ENCODE data around the gene EVI2B. TPM values are rescaled to one million over a fixed set of nuclear protein-coding genes. Genes with fewer than 3 reads are reported as not detected.

The EVI2B gene
- total and polyA plus RNA-seq, 2 donors from 2014 or later = 2.0 to 16.5 TPM

DNA sequence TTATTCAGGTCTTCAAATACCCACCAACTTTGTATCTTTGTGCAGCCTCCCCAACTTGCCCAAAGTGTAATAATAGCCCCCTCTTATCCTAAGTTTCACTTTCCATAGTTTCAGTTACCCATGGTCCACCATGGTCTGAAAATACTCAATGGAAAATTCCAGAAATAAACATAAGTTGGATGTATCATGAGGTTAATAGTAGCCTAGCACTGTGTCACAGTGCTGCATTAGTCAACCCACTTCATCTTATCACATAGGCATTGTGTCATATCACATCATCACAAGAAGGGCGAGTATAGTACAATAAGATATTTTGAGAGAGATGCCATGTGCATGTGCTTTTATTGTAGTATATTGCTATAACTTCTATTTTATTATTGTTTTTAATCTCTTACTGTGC is 38.7 kb downstream of the EVI2B start:
- DNase-seq = no peak
- no peak overlapping the region for H3K4me3 ChIP-seq (ENCODE audit: low read length in 3 of 3)
- H3K27ac ChIP-seq (ENCODE audit: low read depth in 2 of 2, low read length in 2 of 2) = no peak overlapping the region
- no peaks in the 10 kb centered on the region for H3K9me3 ChIP-seq (ENCODE audit: control insufficient read depth in 2 of 3, insufficient read depth in 1 of 3, low read length in 3 of 3)
- H3K27me3 ChIP-seq (ENCODE audit: control insufficient read depth, insufficient read depth, low read length) = no peaks in the 10 kb centered on the region
- FAIRE-seq = no peak
- H3K4me1 ChIP-seq (ENCODE audit: control insufficient read depth in 2 of 3, insufficient read depth in 2 of 3, low read depth in 1 of 3, low read length in 3 of 3) = no peaks in the 10 kb centered on the region
- peaks cover 5 to 12% (median 5%) of the 10 kb centered on the region in 3 donors for H3K36me3 ChIP-seq (ENCODE audit: control insufficient read depth in 2 of 3, insufficient read depth in 3 of 3, low read length in 3 of 3)
- no peak overlapping the region for H3K9ac ChIP-seq (ENCODE audit: low read length in 3 of 3)
- intact Hi-C loops (cut with DNase I) = no loop called here
- no peak for TF ChIP-seq CTCF (IDR thresholded peaks at IDR 0.05; ENCODE audit: borderline replicate concordance, extremely low read depth, insufficient read depth)

DNA sequence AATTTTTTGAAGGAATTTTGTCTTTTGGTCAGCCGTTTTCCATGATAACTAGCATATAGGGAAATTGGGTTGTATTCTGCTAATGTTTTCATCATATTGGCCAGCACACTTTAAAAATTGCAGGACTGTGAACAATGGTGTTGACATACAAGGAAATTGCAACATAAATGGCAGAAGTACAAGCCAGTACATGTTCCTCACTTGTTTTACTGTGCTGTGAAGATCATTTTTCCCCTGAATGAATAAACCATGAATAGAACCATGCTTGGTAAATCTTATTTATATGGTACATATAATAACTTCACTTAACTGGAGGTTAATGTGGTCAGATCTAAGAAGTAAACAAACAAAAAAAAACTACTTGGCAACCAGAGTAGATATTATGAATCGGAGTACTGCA is 39.6 kb downstream of the EVI2B start:
- intact Hi-C loops (cut with DNase I) = no loop called here
- H3K9ac ChIP-seq (ENCODE audit: low read length in 3 of 3) = no peak overlapping the region
- no peak for DNase-seq
- no peak for FAIRE-seq
- H3K27me3 ChIP-seq (ENCODE audit: control insufficient read depth, insufficient read depth, low read length) = no peaks in the 10 kb centered on the region
- H3K27ac ChIP-seq (ENCODE audit: low read depth in 2 of 2, low read length in 2 of 2) = no peak overlapping the region
- TF ChIP-seq CTCF (IDR thresholded peaks at IDR 0.05; ENCODE audit: borderline replicate concordance, extremely low read depth, insufficient read depth) = no peak
- no peak overlapping the region for H3K4me3 ChIP-seq (ENCODE audit: low read length in 3 of 3)
- peaks cover 5 to 12% (median 5%) of the 10 kb centered on the region in 3 donors for H3K36me3 ChIP-seq (ENCODE audit: control insufficient read depth in 2 of 3, insufficient read depth in 3 of 3, low read length in 3 of 3)
- H3K4me1 ChIP-seq (ENCODE audit: control insufficient read depth in 2 of 3, insufficient read depth in 2 of 3, low read depth in 1 of 3, low read length in 3 of 3) = peaks cover 0 to 3% (median 2%) of the 10 kb centered on the region in 3 donors
- H3K9me3 ChIP-seq (ENCODE audit: control insufficient read depth in 2 of 3, insufficient read depth in 1 of 3, low read length in 3 of 3) = no peaks in the 10 kb centered on the region

DNA sequence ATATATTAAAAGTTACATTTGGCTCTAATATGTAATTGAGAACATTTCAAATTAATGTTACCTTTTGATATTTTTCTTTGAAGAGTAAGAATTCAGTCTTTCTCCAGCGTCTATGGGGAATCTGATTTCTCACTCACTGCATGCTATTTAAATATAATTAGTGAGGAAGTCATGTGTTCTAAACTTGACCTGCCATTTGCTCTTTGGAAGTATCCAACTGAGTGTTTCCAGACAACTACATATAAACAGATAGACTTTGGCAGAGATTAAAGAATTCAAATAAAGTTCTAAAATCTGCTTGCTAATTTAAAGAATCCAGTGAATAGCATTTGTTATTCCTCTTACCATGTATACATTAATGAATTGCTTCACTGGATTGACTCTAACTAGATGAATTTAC is 40.3 kb downstream of the EVI2B start:
- no peak for TF ChIP-seq CTCF (IDR thresholded peaks at IDR 0.05; ENCODE audit: borderline replicate concordance, extremely low read depth, insufficient read depth)
- peaks cover 0 to 7% (median 5%) of the 10 kb centered on the region in 3 donors for H3K4me1 ChIP-seq (ENCODE audit: control insufficient read depth in 2 of 3, insufficient read depth in 2 of 3, low read depth in 1 of 3, low read length in 3 of 3)
- peaks cover 5 to 12% (median 5%) of the 10 kb centered on the region in 3 donors for H3K36me3 ChIP-seq (ENCODE audit: control insufficient read depth in 2 of 3, insufficient read depth in 3 of 3, low read length in 3 of 3)
- no peaks in the 10 kb centered on the region for H3K27me3 ChIP-seq (ENCODE audit: control insufficient read depth, insufficient read depth, low read length)
- DNase-seq (no peak), FAIRE-seq (no peak)
- H3K9me3 ChIP-seq (ENCODE audit: control insufficient read depth in 2 of 3, insufficient read depth in 1 of 3, low read length in 3 of 3) = no peaks in the 10 kb centered on the region
- no peak overlapping the region for H3K4me3 ChIP-seq (ENCODE audit: low read length in 3 of 3)
- intact Hi-C loops (cut with DNase I) = no loop called here
- no peak overlapping the region for H3K27ac ChIP-seq (ENCODE audit: low read depth in 2 of 2, low read length in 2 of 2)
- no peak overlapping the region for H3K9ac ChIP-seq (ENCODE audit: low read length in 3 of 3)

GRCh38 chr17:31272803-31273202 is 41.1 kb downstream of the EVI2B start:
- no peak for TF ChIP-seq CTCF (IDR thresholded peaks at IDR 0.05; ENCODE audit: borderline replicate concordance, extremely low read depth, insufficient read depth)
- H3K4me1 ChIP-seq (ENCODE audit: control insufficient read depth in 2 of 3, insufficient read depth in 2 of 3, low read depth in 1 of 3, low read length in 3 of 3) = peaks cover 0 to 7% (median 5%) of the 10 kb centered on the region in 3 donors
- H3K9ac ChIP-seq (ENCODE audit: low read length in 3 of 3) = no peak overlapping the region
- H3K36me3 ChIP-seq (ENCODE audit: control insufficient read depth in 2 of 3, insufficient read depth in 3 of 3, low read length in 3 of 3) = peaks cover 5 to 12% (median 5%) of the 10 kb centered on the region in 3 donors
- H3K27ac ChIP-seq (ENCODE audit: low read depth in 2 of 2, low read length in 2 of 2) = no peak overlapping the region
- intact Hi-C loops (cut with DNase I) = no loop called here
- no peaks in the 10 kb centered on the region for H3K27me3 ChIP-seq (ENCODE audit: control insufficient read depth, insufficient read depth, low read length)
- no peaks in the 10 kb centered on the region for H3K9me3 ChIP-seq (ENCODE audit: control insufficient read depth in 2 of 3, insufficient read depth in 1 of 3, low read length in 3 of 3)
- no peak for FAIRE-seq
- no peak overlapping the region for H3K4me3 ChIP-seq (ENCODE audit: low read length in 3 of 3)
- no peak for DNase-seq
